Mesendoderm (in vitro differentiated cells): ENCODE data around the gene DDX28.

ENCODE experiments used
- DNase-seq: peaks from one replicate; pipeline ENCODE4 v3.0.0; 2013
- H2AK5ac ChIP-seq: 2 replicates; pipeline ENCODE4 v1.6.1; 2013; ENCODE audit warnings: low read length, inconsistent platforms
- H2BK120ac ChIP-seq: 2 replicates; pipeline ENCODE4 v1.6.1; 2013; ENCODE audit warnings: low read depth, mild to moderate bottlenecking, low read length, moderate library complexity, mixed read lengths
- H2BK15ac ChIP-seq: replicated peaks from 2 replicates; pipeline ENCODE4 v1.6.1; 2013; ENCODE audit warnings: low read depth, mild to moderate bottlenecking, moderate library complexity
- H2BK5ac ChIP-seq: 2 replicates; pipeline ENCODE4 v1.6.1; 2013; ENCODE audit warnings: low read length, inconsistent platforms
- H3K18ac ChIP-seq: 2 replicates; pipeline ENCODE4 v1.6.1; 2013; ENCODE audit warnings: mild to moderate bottlenecking, low read length, mixed read lengths
- H3K23ac ChIP-seq: one replicate; pipeline ENCODE4 v1.6.1; 2013; ENCODE audit warnings: low read length
- H3K27ac ChIP-seq: 2 replicates; pipeline ENCODE4 v1.5.1; 2013; ENCODE audit warnings: low read depth, mild to moderate bottlenecking, inconsistent platforms, low read length, moderate library complexity
- H3K27me3 ChIP-seq: 2 replicates; pipeline ENCODE4 v1.6.1; 2013; ENCODE audit warnings: low read length, control low read depth, mild to moderate bottlenecking, inconsistent platforms; ENCODE audit not compliant: insufficient read depth, poor library complexity
- H3K36me3 ChIP-seq: 2 replicates; pipeline ENCODE4 v1.6.1; 2013; ENCODE audit warnings: low read length, inconsistent platforms; ENCODE audit not compliant: control insufficient read depth, insufficient read depth
- H3K4ac ChIP-seq: one replicate; pipeline ENCODE4 v1.6.1; 2013; ENCODE audit warnings: low read depth, mild to moderate bottlenecking, low read length, moderate library complexity
- H3K4me1 ChIP-seq: 2 replicates; pipeline ENCODE4 v1.6.1; 2013; ENCODE audit warnings: low read depth, low read length, inconsistent platforms; ENCODE audit not compliant: control insufficient read depth
- H3K4me2 ChIP-seq: 2 replicates; pipeline ENCODE4 v1.6.1; 2013; ENCODE audit warnings: low read length
- H3K4me3 ChIP-seq: 2 replicates; pipeline ENCODE4 v1.5.1; 2013; ENCODE audit warnings: mild to moderate bottlenecking, low read length
- H3K56ac ChIP-seq: one replicate; pipeline ENCODE4 v1.6.1; 2013; ENCODE audit warnings: low read length
- H3K79me1 ChIP-seq: 2 replicates; pipeline ENCODE4 v1.6.1; 2013; ENCODE audit warnings: low read length, inconsistent platforms
- H3K79me2 ChIP-seq: 2 replicates; pipeline ENCODE4 v1.6.1; 2013; ENCODE audit warnings: mild to moderate bottlenecking, low read length; ENCODE audit not compliant: control insufficient read depth, insufficient read depth
- H3K9ac ChIP-seq: 2 replicates; pipeline ENCODE4 v1.6.1; 2013; ENCODE audit warnings: low read length, inconsistent platforms
- H4K5ac ChIP-seq: one replicate; pipeline ENCODE4 v1.6.1; 2013; ENCODE audit warnings: low read length
- H4K8ac ChIP-seq: one replicate; pipeline ENCODE4 v1.6.1; 2013; ENCODE audit warnings: low read depth, mild to moderate bottlenecking, control low read depth, low read length, moderate library complexity
- WGBS: extraction: QIAGEN DNeasy Blood & Tissue Kit; methylation state at CpG from one replicate; pipeline ENCODE4 v1.1.7; 2013; ENCODE audit warnings: low lambda C conversion rate, missing lambda C conversion rate; ENCODE audit not compliant: insufficient coverage; ENCODE audit errors: extremely low coverage; 5-methylcytosine and 5-hydroxymethylcytosine counted together

Gene DDX28

DNA sequence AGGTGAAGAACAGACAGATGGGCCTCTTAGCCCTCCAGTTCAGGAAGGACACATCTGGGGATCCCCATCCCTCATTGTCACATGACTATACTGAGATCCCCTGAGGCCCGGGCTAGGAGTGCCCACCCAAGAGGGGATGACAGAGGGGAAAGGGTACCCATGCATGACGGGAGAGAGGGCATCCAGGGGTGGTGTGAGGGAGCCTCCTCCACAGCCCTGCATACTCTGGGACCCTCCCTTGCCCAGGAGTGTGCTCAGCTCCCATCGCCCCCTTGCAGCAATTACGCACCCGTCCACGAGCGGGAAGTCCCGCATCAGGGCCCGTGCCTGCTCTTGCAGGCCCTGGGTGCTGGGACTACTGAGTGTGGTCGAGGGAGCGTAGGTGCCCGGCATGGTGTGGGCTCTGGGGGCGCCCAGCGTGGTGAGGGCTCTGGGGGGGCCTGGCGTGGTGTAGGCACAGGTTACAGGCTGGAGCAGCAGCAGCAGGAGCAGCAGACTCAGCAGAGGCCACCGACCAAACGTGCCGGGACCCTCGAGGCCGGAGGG lies 30.3 kb downstream of the DDX28 start:
- Histone ChIP-seq H3K56ac (peak overlapping the region; percentile 70), H3K9ac (no peak overlapping the region), H2AK5ac (no peak overlapping the region), H3K4me2 (no peak overlapping the region), H2BK120ac (no peak overlapping the region), H3K4me3 (no peak overlapping the region), H3K23ac (peak overlapping the region; percentile 9), H4K5ac (no peak overlapping the region), H3K79me2 (no peaks in the 10 kb centered on the region), H3K36me3 (no peaks in the 10 kb centered on the region), H4K8ac (no peak overlapping the region), H3K79me1 (no peaks in the 10 kb centered on the region), H2BK15ac (no peak overlapping the region), H3K27me3 (no peaks in the 10 kb centered on the region), H3K4me1 (no peaks in the 10 kb centered on the region), H3K18ac (no peak overlapping the region), H2BK5ac (no peak overlapping the region), H3K27ac (no peak overlapping the region), H3K4ac (no peak overlapping the region)
- no CpG with 5 or more reads among the region's 20 CpGs for WGBS
- no peak for DNase-seq

DNA sequence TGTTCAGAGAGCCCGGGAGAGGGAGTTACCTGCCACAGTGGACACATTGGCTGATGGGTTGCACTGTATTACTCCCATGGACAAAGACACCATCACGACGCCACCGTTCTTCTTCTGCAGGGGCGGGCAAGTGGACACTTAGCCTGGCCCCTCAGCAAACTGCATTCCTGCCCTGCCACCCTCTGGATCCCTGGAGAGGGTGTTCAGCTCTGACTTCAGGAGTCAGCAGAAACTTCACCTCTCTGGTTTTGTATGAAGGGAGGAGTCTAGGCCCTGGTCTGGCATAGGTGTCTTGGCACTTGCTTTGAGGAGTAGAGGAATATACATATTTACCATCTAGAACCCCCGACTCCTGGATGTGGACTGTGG lies 33.0 kb downstream of the DDX28 start:
- Histone ChIP-seq H4K5ac (no peak overlapping the region), H3K9ac (no peak overlapping the region), H3K56ac (no peak overlapping the region), H3K4me1 (no peaks in the 10 kb centered on the region), H3K4ac (no peak overlapping the region), H2BK5ac (no peak overlapping the region), H2AK5ac (no peak overlapping the region), H3K36me3 (no peaks in the 10 kb centered on the region), H3K79me1 (no peaks in the 10 kb centered on the region), H3K79me2 (no peaks in the 10 kb centered on the region), H2BK120ac (no peak overlapping the region), H3K23ac (no peak overlapping the region), H3K4me3 (no peak overlapping the region), H3K27ac (no peak overlapping the region), H2BK15ac (no peak overlapping the region), H4K8ac (no peak overlapping the region), H3K27me3 (no peaks in the 10 kb centered on the region), H3K18ac (no peak overlapping the region), H3K4me2 (no peak overlapping the region)
- WGBS, result no CpG with 5 or more reads among the region's 6 CpGs
- DNase-seq, result no peak

DNA sequence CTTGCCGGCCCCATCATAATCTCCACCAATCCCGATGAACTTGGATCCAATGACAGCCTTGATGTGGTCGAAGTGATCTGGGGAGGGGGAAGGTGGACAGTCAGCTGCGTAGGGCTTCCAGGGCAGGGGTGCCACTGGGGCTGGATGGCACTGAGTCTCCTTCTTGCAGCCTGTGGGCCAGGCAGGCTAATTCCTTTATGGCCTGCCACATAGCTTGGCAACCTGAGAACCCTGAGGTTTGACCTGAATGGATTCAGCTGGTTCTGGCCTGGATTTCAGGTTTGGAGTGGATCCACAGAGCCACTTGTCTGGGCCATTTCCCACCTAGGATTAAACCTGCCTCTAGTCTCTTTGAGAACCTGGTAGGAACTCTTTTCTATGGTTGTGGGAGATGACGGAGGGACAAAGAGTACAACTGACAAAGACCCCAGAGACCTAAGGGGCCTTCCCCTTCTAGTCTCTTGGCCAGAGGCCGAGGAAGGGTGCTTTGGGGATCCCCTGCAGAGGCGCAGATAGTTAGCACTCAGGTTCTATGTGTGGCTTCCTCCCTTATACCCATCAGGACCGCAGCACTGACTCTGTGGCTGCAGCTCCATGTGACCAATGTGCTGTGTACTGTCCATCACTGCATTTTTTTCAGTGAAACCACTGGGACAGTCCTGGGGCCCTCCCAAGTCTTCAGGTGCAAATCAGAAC lies 33.6 kb downstream of the DDX28 start:
- Histone ChIP-seq H3K56ac (no peak overlapping the region), H3K27me3 (no peaks in the 10 kb centered on the region), H4K8ac (no peak overlapping the region), H3K27ac (no peak overlapping the region), H3K23ac (no peak overlapping the region), H3K79me1 (no peaks in the 10 kb centered on the region), H3K9ac (no peak overlapping the region), H2BK120ac (no peak overlapping the region), H3K18ac (no peak overlapping the region), H3K79me2 (no peaks in the 10 kb centered on the region), H3K4me2 (no peak overlapping the region), H2AK5ac (no peak overlapping the region), H3K36me3 (no peaks in the 10 kb centered on the region), H3K4ac (no peak overlapping the region), H4K5ac (no peak overlapping the region), H2BK15ac (no peak overlapping the region), H2BK5ac (no peak overlapping the region), H3K4me1 (no peaks in the 10 kb centered on the region), H3K4me3 (no peak overlapping the region)
- no peak for DNase-seq
- WGBS, result no CpG with 5 or more reads among the region's 8 CpGs

DNA sequence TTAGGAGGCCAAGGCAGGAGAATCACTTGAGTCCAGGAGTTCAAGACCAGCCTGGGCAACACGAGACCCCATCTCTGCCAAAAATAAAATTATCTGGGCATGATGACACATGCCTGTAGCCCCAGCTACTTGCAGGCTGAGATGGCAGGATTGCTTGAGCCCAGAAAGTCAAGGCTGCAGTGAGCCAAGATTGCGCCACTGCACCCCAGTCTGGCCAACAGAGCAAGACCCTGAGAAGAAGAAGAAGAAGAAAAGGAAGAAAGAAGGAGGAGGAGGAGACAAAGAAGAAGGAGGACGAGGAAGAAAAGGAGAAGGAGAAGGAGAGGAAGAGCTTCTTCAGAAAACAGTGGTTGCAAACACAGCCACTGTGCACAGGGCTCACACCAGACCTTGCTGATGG lies 34.4 kb downstream of the DDX28 start:
- WGBS, result no CpG with 5 or more reads among the region's 3 CpGs
- no peak overlapping the region for H2BK15ac ChIP-seq
- no peak for DNase-seq

DNA sequence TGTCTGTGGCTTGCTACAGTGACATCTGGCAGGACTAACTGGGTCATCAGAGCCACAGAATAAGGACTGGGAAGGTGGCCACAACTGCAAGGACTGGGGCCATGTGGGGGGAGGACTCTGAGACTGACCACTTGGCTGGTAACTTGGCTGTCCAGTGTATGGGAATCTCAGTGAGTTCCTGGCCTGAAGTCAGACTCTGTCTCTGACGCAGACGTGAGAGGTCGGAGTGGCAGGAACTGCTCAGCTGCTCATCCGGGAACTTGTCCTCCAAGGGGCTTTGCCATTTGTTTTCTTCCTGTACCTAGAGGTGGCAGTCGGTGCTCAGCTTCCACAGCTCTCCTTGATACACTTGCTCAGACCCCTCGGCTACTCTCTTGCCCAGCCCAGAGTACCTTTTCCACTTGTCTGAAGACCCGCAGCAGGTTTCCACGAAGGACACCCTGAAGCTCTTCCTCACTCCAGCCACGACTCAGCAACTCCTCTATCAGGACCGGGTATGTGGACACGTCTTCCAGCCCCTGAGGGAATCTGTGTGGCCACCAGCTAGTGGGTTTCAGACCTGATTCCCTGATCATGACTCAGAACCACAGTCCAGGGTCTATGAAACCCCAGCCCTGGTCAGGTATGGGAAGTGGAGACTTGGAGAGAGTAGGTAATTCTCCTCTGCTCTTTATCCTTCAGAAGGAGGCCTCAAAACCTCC lies 35.4 kb downstream of the DDX28 start:
- H3K79me1 ChIP-seq, result no peaks in the 10 kb centered on the region
- H2BK15ac ChIP-seq, result no peak overlapping the region
- H3K27me3 ChIP-seq, result no peaks in the 10 kb centered on the region
- no peak overlapping the region for H2BK5ac ChIP-seq
- H4K8ac ChIP-seq, result no peak overlapping the region
- H3K4me2 ChIP-seq, result no peak overlapping the region
- H3K9ac ChIP-seq, result no peak overlapping the region
- H3K56ac ChIP-seq, result no peak overlapping the region
- H3K27ac ChIP-seq, result no peak overlapping the region
- no peak overlapping the region for H3K23ac ChIP-seq
- H2AK5ac ChIP-seq, result no peak overlapping the region
- no peaks in the 10 kb centered on the region for H3K4me1 ChIP-seq
- no peak overlapping the region for H4K5ac ChIP-seq
- no peak overlapping the region for H3K4ac ChIP-seq
- WGBS, result no CpG with 5 or more reads among the region's 11 CpGs
- no peaks in the 10 kb centered on the region for H3K79me2 ChIP-seq
- H3K36me3 ChIP-seq, result no peaks in the 10 kb centered on the region
- no peak overlapping the region for H3K4me3 ChIP-seq
- no peak overlapping the region for H3K18ac ChIP-seq
- H2BK120ac ChIP-seq, result no peak overlapping the region
- no peak for DNase-seq

More for the DNA sequence above, 34.4 kb downstream of the DDX28 start:
- Histone ChIP-seq H2BK5ac (no peak overlapping the region), H3K4me2 (no peak overlapping the region), H3K27me3 (no peaks in the 10 kb centered on the region), H3K4me3 (no peak overlapping the region), H3K79me1 (no peaks in the 10 kb centered on the region), H2AK5ac (no peak overlapping the region), H3K27ac (no peak overlapping the region), H3K36me3 (no peaks in the 10 kb centered on the region), H3K4ac (no peak overlapping the region), H3K9ac (no peak overlapping the region), H4K5ac (no peak overlapping the region), H3K18ac (no peak overlapping the region), H3K4me1 (no peaks in the 10 kb centered on the region), H2BK120ac (no peak overlapping the region), H4K8ac (no peak overlapping the region), H3K23ac (no peak overlapping the region), H3K56ac (no peak overlapping the region), H3K79me2 (no peaks in the 10 kb centered on the region)
